Ishikawa (cell line): Measurements from ENCODE around the gene CD101.

Source experiments
- CEBPB ChIP-seq: IDR thresholded peaks from 2 replicates; pipeline ENCODE4 v1.6.1; 2012
- CREB1 ChIP-seq: IDR thresholded peaks from 2 replicates; pipeline ENCODE4 v1.6.1; 2012; ENCODE audit warnings: low read depth
- EP300 ChIP-seq: IDR thresholded peaks from 2 replicates; pipeline ENCODE4 v1.6.1; 2012; ENCODE audit warnings: borderline replicate concordance
- FOXM1 ChIP-seq: IDR thresholded peaks from 2 replicates; pipeline ENCODE4 v1.6.1; 2012; ENCODE audit warnings: low read depth, borderline replicate concordance
- MAX ChIP-seq: IDR thresholded peaks from 2 replicates; pipeline ENCODE4 v1.6.1; 2012
- NFIC ChIP-seq: IDR thresholded peaks from 2 replicates; pipeline ENCODE4 v1.6.1; 2012
- RAD21 ChIP-seq: IDR thresholded peaks from 2 replicates; pipeline ENCODE4 v1.6.1; 2012; ENCODE audit warnings: low read depth
- REST ChIP-seq: IDR thresholded peaks from 2 replicates; pipeline ENCODE4 v1.6.1; 2012; ENCODE audit warnings: low read depth, mild to moderate bottlenecking
- TAF1 ChIP-seq: IDR thresholded peaks from 2 replicates; pipeline ENCODE4 v1.6.1; 2012; ENCODE audit warnings: low read depth, mild to moderate bottlenecking
- TCF12 ChIP-seq: IDR thresholded peaks from 2 replicates; pipeline ENCODE4 v1.6.1; 2012; ENCODE audit warnings: low read depth
- USF1 ChIP-seq: IDR thresholded peaks from 2 replicates; pipeline ENCODE4 v1.6.1; 2012
- YY1 ChIP-seq: IDR thresholded peaks from 2 replicates; pipeline ENCODE4 v1.6.1; 2012; ENCODE audit warnings: low read depth

- TF ChIP-seq REST, result no peak
- no peak for TF ChIP-seq YY1
- no peak for TF ChIP-seq FOXM1
- TF ChIP-seq MAX, result no peak
- TF ChIP-seq CREB1, result no peak
- no peak for TF ChIP-seq EP300
- TF ChIP-seq RAD21, result no peak
- TF ChIP-seq TCF12, result no peak
- TF ChIP-seq USF1, result no peak
- TF ChIP-seq NFIC, result no peak
- TF ChIP-seq CEBPB, result no peak
- no peak for TF ChIP-seq TAF1
Measured at GRCh38 chr1:117051224-117052064, 49.9 kb downstream of the CD101 start.
